Measurements from ENCODE around the gene BBS1.
"Not testable (repeated sequence)": the region's sequence is repeated elsewhere in the genome, so short reads cannot be mapped to it uniquely, and the experiment has no call there.

The BBS1 gene

DNA sequence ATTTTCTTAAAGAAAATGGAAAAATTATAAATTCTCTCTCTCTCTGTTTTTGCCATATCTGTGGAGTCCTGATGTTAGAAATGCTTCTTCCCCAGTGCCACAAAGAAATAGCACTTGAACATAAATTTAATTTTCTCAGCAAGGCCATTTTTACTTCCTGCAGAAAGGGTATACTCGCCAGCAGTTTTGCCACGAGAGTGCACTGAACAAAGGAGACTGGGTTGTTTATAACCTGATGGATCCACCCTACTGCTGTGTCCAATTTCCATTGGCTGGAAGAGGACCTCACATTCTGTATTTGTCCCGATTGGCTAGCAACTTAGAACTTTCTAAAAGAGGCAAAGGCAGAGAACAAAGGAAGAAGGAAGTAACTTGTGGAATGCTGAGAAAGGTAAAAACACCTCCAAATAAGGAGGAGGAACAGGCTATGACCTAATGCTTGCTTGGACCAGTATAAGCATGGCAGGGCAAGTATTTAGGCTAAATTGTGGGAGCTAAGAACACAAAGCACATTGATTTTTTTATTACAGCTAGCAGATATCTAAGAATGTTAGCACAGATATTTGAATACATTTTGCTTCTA is 72.2 kb downstream of the BBS1 start:
- not testable (repeated sequence) for DNase-seq
